Stimulated activated CD4-positive, alpha-beta T cell treated with anti-CD3 and anti-CD28 coated beads, Interleukin-15, amount 100 ng/mL, for 1 hour (primary cell): ENCODE data around the gene CIAPIN1.
"Not testable (repeated sequence)": the region's sequence is repeated elsewhere in the genome, so short reads cannot be mapped to it uniquely, and the experiment has no call there.

ENCODE experiments used
- DNase-seq, 2 donors: peaks; one replicate each; pipeline ENCODE4 v3.0.0-alpha.2; 2020; ENCODE audit warnings: low read depth in 1 of 2, low spot score in 1 of 2

CIAPIN1 gene

DNA sequence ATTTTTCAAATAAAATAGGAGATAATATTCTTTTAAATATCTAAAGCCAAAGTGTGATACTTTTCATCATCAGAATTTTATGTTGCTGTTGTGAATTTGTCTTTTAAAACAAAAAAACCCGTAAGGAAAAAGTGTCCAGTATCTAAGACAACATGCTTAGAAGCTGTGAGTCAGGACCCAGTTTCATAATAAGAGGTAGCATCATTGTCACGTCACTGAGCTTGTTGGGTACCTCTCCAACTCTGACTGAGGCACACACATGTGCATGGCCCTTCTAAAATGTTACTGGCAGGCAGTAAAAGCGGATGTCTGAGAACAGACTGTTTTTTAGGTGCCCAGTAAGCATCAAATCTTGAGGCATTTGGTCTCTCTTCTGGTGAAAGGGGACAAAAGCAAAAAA, 2.5 kb downstream of the CIAPIN1 start:
- no peak for DNase-seq

DNA sequence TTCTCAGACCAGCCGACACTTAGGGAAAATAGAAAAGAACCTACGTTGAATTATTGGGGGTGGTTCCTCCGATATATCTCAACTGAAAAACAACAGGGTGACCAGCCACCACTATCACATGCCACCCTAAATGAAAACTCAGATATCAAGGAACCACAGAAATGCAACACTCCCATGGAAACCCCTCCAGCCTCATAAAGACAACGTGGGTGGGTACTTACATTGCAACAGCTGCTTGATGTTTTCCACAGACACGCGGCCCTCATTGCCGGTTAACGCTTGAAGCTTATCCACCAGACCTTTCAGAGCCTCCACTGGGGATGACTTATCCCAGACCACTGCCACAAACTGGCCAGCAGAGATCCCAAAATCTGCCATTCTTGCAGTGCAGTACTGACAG, 6.6 kb downstream of the CIAPIN1 start:
- not testable (repeated sequence) for DNase-seq

DNA sequence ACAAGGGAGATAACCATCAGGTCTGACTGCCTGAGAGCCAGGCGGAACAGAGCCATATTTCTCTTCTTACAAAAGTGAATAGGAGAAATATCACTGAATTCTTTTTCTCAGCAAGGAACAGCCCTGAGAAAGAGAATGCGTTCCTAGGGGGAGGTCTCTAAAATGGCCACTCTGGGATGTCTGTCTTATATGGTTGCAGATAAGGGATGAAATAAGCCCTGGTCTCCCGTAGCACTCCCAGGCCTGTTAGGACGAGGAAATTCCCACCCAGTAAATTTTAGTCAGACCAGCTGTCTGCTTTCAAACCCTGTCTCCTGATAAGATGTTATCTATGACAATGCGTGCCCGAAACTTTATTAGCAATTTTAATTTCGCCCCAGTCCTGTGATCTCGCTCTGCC, 7.2 kb downstream of the CIAPIN1 start:
- not testable (repeated sequence) for DNase-seq

DNA sequence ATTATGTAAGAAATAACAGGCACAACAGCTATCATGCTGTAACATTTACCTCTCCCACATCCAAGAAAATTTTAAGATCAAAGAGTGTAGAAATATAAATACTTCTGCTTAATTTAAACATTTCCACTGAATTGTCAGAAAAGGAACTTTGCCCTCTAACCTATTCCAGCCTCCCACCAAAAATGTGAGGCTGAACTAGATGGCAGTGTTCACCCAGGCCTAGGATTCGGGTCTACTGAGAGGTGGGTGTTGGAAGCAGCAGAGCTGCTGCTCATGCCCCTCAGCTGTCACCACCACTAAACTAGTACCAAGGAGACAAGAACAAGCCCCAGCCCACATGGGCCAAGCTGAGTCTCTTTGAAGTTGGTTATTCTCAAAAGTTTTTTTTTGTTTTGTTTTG, 11.3 kb downstream of the CIAPIN1 start:
- no peak for DNase-seq

DNA sequence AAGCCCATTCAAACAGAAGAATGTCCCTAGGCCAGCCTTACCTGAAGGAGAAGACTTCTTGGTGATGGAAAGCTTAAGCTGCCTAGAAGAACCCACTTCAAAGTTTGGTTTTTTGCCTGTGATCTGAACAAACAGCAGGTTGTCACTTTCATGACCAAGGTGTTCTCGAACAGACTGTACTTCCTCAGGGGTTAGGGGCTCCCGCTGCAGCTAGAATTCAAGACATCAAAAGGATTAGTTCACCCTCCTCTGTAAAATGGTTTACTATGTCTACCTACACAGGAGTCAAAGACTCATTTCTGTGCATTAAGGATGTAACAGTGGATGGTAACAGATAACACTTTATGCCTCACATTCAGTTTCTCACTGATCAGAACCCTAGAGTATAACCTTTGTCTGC, 13.2 kb downstream of the CIAPIN1 start:
- no peak for DNase-seq

DNA sequence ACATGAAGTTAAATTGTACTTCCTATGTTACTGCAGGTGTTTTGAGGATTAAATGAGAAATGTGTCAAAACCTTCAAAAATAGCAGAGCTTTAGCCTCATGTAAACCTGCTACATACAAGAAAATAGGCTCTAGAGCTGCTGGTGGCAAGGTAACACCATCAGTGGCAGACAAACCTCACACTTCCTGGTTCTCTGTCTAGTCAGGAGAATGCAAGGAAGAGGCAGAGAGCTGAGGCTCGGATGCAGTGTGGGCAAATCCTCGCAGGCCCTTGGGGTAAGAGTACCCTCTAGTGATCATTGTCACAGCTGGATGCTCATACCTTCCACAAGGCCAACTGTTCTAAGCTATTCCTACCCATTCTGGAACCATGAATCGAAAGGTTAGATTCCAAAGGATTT, 14.2 kb downstream of the CIAPIN1 start:
- DNase-seq: no peak

DNA sequence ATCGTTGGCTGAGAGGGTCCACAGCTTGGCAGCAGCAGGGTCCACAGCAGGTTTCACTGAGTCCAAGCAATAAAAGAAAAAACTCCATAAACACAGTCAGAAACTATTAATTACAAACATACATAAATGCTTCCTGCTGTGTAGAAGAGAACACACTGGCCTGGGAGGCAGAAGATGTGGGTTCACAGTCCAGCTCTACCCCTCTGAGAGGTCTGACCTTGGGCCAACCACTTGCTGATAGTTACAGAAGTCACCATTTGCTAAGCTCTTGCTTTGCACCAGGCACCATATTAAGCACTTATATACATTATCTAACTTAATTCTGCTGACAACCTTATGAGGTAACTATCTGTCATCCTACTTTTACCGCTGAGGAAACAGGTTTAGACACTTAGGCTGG, 14.7 kb downstream of the CIAPIN1 start:
- DNase-seq: no peak

DNA sequence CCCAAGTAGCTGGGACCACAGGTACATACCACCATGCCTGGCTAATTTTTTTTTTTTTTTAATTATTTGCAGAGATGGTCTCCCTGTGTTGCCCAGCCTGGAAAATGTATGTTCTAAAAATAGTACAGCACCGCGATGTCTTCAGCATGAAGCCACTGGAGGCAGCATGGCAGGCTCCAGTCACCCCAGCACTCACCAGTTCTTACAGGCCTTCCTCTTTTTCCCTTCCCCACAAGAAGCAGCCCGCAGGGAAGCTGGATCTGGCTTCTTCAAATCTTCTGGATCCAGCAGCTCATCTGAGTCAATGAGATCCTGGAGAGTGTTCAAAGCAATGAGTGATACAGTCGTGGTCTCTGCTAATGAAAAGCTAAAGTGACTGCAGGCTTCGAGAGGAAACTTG, 16.2 kb downstream of the CIAPIN1 start:
- DNase-seq: no peak

DNA sequence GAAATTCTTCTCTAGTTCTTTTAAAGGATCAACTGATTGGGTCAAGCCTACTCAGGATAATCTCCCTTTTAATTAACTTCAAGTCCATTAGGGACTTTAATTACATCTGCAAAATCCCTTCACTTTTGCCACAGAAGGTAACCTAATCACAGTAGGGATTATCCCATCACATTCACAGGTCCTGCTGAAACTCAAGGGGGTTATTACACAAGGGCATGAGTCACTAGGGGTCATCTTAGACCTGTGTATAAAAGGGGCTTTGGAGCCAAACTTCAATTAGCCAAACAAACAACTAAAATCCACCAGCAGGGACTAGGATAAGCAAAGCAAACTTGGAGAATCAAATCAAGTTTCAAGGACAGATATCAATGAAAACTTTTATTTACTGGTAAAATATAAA, 19.4 kb downstream of the CIAPIN1 start:
- no peak for DNase-seq

DNA sequence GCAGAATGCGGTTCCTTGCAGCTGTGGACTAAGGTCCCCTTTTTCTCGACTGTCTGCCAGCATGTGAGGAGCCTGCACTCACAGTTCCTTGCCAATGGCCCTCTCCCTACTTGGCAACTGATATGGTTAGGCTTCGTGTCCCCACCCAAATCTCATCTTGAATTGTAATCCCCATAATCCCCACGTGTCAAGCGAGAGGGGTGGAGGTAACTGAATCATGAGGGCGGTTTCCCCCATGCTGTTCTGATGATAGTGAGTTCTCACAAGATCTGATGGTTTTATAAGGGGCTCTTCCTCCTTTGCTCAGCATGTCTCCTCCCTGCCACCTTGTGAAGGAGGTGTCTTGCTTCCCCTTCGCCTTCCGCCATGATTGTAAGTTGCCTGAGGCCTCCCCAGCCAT, 19.9 kb downstream of the CIAPIN1 start:
- no peak for DNase-seq

DNA sequence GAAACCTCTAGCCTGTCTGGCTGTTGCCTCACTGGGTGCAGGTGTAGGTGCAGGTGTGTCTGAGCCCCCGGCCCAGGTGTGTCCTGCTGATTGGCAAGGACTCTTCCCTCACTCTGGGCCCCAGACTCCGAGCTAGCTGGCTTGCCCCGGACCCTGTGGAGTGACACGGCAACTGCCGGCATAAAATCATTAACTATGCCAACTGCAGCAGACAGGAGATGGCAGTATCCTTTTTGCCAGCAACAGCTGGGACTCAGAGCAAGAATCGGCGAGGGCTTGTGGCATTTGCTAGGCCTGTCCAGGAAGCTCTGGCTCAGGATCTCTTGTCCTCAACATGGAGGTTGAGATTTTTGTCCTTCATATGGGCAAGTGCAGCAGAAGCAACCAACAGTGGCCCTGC, 20.8 kb downstream of the CIAPIN1 start:
- DNase-seq: no peak

DNA sequence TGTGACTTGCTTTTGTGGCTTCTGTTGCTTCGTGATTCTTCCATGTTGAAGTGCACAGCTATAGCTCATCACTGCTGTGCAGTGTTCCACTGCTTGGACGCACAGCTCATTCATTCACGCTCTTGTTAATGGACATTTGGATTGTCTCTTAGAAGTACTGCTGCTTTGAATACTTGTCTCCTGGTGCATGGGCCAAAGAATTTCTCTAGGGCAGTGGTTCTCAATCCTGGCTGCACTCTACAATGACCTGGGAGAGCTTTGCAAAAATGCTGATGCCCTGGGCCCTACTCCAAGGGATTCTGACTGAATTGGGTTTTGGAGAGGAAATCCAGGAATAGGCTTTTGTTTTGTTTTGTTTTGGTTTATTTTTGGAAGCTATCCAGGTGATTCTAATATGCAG, 22.6 kb downstream of the CIAPIN1 start:
- DNase-seq: no peak

DNA sequence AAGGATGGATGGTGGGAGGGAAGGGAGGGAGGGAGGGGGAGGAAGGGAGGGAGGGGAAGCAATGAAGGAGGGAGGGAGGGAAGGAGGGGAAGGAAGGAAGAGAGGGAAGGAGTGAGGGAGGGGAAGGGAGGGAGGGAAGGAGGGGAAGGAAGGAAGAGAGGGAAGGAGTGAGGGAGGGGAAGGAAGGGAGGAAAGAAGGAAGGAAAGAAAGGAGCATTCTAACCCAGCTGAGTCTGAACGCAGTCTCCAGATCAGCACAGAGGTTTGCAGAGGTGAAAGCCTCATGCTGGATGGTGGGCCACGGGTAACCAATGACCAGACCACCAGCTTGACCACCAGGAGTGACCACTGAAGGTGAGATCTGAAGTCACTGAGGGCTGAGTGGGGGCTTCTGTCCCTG, 24.0 kb downstream of the CIAPIN1 start:
- no peak for DNase-seq

DNA sequence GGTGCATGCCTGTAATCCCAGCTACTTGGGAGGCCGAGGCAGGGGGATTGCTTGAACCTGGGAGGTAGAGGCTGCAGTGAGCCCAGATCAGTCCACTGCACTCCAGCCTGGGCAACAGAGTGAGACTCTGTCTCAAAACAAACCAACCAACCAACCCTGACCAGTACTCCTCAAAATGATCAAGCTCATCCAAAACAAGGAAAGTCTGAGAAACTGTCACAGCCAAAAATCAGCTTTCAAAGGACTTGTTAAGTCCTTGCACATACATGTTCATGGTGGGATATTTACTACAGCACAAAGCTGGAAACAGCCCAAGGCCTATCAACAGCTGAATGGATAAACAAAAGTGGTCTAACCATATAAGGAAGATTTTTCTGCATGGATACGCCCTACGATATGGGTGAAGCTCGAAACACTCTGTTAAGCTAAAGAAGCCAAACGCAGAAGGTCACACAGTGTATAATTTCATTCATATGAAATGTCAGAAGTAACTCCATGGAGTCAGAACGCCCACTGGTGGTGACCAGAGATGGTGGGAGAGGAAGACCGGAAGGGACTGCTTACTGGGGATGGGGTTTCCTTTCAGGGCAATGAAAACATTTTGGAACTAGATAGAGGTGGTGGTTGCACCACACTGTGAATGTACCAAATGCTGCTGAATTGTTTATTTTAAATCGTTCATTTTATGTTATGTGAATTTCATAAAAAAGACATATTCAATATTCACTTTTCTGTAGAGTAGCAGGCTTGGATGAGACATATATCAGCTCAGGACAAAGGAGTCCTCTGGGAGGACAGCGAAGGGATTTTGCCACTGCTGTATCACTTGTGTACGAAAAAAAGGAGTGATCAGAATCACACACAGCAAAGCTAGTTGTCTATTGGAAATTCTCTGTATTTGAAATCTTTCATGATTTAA, 24.9 kb downstream of the CIAPIN1 start:
- DNase-seq: no peak

DNA sequence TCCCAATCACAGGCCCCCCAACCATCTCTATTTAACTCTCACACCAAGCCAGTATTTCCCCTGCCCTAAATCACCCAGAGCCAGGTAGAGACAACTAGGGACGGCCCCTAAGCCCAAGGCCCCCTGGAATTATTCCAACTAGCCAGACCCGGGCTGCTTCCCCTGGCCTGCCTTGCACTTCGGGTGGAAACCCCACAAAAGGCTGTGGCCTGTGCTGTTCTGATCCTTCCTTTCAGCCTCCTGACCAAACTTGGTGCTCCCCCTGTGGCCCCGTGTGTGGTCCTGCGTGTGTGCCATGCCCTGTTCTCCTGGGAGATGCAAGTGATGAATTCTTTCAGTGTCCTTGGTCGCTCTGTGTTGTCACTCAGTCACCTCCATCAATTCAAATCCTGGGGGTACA, 27.7 kb downstream of the CIAPIN1 start:
- no peak for DNase-seq

DNA sequence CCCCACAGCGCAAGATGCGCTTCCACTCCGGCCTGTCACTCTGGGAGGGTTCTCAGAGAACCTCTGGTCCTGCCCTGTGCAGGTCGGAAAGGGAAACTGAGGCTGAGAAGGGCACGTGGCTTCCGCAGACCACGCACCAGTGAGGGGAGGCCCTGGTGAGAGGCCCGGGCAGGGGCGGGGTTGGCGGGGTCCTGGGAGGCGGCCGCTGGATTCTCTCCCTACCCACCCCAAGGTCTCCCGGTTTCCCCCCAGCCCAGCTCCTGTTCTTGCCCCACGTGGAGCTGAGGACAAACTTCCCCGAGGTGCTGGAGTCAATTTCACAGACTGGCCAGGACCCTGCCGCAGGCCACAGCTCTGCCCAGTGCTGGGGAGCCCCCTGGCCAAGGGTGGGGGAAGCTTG, 31.1 kb downstream of the CIAPIN1 start:
- DNase-seq: no peak

DNA sequence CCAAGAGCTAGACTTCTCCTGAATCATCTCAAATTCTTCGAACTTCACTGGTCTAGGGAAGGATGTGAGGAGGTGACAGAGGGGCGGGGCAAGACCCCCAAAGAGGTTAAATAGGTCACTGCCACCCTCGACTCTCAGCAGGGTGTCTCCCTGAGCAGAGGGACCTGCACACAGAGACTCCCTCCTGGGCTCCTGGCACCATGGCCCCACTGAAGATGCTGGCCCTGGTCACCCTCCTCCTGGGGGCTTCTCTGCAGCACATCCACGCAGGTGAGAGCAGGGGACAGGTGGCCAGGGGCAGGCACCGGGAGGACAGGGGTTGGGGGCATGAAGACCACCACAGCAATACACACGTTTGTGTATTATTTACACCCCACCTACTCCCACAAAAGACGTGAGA, 33.5 kb downstream of the CIAPIN1 start:
- DNase-seq: no peak

DNA sequence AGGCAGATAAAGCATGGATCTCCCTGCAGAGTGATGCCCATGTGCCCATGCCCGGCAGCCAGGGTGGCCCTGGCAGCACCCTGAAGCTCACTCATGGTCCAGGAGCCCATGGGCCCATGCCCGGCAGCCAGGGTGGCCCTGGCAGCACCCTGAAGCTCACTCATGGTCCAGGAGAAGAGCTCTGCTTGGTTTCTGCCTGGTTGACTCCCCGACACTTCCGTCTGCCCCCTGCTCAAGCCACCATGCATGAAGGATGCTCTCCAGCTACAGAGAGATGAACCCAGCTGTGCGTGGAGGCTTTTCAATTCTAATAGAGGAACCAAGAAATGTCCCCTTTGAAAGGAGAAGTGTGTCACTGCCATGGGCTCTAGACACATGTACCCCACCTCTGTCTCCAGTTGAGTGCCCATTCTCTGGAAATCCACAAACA, 33.9 kb downstream of the CIAPIN1 start:
- DNase-seq: no peak

DNA sequence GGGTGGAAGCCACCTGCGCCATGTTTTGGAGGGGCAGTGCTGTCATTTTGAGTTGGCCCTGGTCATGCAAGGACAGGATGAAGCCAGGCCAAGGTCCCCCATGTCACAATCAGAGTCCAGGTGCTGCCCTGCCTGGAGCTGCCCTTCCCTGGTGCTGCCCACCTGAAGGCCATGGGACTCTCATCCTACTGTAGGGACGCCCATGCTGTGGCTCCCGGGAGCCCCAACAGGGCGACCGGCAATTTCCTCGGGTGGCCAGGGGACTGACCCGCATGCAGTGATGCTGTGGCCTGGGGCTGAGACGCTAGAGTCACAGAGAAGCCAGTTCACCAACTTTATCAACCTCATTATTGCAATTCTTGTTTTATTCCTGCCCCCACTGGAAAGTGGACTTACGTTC, 34.6 kb downstream of the CIAPIN1 start:
- DNase-seq: no peak

DNA sequence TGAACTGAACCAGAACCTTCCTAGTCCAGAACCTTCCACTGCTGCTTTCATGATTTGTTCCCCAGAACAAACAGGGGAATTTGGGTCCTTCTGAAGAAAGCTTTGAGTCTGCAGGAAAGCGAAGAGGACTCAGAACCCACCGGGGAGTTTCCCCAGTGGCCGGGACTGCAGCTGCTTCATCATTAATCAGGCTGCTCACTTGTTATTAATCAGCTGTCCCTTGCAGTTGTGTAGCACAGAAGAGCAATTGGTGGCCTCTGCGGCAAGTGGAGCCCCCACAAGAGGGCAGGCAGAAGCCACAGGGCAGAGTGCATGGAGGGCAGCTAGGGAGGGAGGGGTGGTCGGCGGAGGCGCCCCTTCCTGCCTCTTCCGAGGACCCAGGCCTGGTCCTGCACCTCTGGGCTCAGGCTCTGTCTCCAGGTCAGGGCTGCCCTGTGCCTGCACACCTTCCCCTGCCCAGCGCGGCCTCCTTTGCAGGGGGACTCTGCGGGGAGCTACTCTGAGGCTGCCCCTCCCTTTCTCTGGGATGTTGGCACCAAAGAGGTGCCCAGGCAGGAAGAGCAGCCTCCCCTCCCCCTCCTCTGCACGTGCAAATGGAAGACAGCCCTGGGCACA, 35.7 kb downstream of the CIAPIN1 start:
- no peak for DNase-seq

DNA sequence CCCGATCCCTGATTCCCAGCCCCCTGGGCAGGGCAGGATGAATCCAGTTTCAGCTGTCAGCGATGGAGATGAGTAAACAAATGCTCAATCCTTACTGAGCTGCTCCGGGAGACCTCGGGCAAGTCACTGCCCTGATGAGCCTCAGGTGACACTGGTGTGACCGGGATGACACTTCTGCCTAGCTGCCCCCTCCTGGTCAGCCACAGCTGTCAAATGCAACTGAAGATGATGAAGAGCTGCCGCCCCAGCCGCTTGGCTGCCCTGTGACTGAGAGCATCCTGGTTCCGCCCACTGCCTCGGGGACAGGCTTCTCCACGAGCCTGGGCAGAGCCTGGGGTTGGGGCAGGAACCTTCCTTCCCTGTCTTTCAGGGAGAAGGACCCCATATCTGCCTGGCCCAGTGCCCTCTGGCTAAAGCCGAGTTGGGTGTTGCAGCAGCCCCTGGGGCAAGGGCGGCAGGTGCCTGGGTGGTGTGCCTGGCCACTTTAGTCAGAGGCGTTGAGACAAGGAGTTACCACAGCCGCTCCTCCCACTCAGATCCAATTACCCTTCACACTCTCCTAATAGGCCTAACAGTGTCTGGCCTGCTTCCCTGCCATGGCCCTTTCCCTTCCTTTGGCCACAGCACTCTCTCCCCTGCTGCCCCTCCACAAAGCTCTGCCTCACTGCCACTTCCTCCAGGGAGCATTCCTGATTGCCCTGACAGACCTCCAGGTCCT, 37.2 kb downstream of the CIAPIN1 start:
- no peak for DNase-seq

DNA sequence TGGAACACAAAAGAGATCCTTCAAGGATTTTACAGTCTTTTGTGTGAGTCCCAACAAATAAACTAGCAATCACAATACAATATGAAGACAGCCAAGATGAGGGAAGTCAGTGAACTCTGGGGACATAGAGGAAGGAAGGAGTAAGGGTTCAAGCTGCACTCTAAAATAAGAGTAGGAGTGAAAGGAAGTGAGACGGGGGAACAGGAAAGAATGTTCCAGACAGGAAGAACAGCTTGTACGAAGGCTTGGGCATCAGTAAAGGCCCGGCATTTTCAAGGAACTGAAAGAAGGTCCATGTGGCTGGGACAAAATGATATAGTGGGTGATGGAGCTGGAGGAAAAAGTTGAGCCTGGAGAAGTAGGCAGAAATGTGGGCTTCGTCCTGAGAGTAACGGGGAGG, 38.1 kb downstream of the CIAPIN1 start:
- no peak for DNase-seq
